Measurements from ENCODE around the gene UBA1. TPM values are rescaled to one million over a fixed set of nuclear protein-coding genes. Genes with fewer than 3 reads are reported as not detected.

Gene UBA1
- total RNA-seq, 1 donor from 2014 or later: 503 TPM

DNA sequence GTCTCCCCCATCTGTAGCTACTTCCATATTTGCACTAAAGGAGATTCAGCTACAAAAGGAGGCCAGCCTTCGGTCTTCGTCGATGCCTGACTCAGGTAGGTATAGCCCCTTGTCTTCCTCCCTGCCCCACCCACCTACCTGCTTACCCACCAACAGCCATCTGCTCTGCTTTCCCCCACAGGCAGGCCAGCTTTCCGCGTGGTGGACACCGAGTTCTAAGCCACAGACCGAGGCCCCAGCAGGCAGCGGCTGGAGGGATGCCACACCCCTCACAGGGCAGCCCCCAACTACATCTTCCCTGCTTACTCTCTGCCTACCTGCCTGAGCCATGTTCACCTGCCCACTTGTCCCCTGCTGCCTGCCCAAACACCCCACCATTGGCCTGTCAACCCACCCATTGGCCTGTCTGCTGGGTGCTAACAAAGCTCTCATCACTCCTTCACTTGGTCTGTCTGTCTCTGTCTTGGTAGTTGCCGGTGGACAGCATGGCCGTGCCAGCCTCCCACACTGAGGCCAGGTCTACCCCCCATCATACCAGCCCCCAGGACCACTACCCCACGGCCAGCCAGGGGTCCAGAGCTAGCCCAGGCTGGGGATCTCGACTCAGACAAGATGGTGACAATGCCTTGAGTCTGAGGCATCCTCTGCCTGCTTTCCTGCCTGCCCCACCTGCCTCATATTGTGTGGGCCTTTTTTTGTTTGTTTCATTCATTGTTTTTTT, 35.1 kb downstream of the UBA1 start:
- Mint-ChIP-seq H3K9me3 (ENCODE audit: unreplicated experiment) (peaks cover 7% of the 10 kb centered on the region), H3K4me3 (ENCODE audit: unreplicated experiment) (no peak overlapping the region), H3K27ac (ENCODE audit: unreplicated experiment) (no peak overlapping the region), H3K4me1 (ENCODE audit: low read depth, unreplicated experiment) (no peaks in the 10 kb centered on the region), H3K36me3 (ENCODE audit: unreplicated experiment) (no peaks in the 10 kb centered on the region), H3K27me3 (ENCODE audit: unreplicated experiment) (peaks cover 3% of the 10 kb centered on the region)
- TF ChIP-seq, protein P1, sequence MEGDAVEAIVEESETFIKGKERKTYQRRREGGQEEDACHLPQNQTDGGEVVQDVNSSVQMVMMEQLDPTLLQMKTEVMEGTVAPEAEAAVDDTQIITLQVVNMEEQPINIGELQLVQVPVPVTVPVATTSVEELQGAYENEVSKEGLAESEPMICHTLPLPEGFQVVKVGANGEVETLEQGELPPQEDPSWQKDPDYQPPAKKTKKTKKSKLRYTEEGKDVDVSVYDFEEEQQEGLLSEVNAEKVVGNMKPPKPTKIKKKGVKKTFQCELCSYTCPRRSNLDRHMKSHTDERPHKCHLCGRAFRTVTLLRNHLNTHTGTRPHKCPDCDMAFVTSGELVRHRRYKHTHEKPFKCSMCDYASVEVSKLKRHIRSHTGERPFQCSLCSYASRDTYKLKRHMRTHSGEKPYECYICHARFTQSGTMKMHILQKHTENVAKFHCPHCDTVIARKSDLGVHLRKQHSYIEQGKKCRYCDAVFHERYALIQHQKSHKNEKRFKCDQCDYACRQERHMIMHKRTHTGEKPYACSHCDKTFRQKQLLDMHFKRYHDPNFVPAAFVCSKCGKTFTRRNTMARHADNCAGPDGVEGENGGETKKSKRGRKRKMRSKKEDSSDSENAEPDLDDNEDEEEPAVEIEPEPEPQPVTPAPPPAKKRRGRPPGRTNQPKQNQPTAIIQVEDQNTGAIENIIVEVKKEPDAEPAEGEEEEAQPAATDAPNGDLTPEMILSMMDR (IDR thresholded peaks at IDR 0.05; ENCODE audit: partially characterized antibody, unreplicated experiment): no peak
- no peak for DNase-seq

DNA sequence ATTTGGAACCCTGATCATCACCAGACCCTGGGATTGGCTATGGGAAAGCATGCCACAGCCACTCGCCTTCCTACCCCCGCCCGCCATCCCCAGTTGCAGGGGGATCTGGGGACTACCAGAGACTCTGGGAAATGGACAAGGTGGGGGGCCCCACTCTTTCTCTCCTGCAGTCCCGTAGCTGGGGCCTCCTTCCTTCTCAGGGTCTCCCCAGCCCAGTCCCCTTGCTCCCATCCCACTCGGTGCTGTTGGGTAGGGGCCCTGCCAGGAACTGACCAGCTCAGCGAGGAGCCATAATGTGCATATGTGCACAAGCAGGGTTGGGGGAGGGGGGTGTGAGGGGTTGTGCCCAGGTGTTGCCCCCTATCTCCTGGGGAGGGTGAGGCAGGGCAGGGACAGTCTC, 35.8 kb downstream of the UBA1 start:
- no peak for DNase-seq
- peaks cover 3% of the 10 kb centered on the region for H3K27me3 Mint-ChIP-seq (ENCODE audit: unreplicated experiment)
- H3K9me3 Mint-ChIP-seq (ENCODE audit: unreplicated experiment): peaks cover 7% of the 10 kb centered on the region
- no peaks in the 10 kb centered on the region for H3K36me3 Mint-ChIP-seq (ENCODE audit: unreplicated experiment)
- TF ChIP-seq, protein P1 (IDR thresholded peaks at IDR 0.05; ENCODE audit: partially characterized antibody, unreplicated experiment): no peak
- H3K4me3 Mint-ChIP-seq (ENCODE audit: unreplicated experiment): no peak overlapping the region
- H3K27ac Mint-ChIP-seq (ENCODE audit: unreplicated experiment): no peak overlapping the region
- H3K4me1 Mint-ChIP-seq (ENCODE audit: low read depth, unreplicated experiment): no peaks in the 10 kb centered on the region

DNA sequence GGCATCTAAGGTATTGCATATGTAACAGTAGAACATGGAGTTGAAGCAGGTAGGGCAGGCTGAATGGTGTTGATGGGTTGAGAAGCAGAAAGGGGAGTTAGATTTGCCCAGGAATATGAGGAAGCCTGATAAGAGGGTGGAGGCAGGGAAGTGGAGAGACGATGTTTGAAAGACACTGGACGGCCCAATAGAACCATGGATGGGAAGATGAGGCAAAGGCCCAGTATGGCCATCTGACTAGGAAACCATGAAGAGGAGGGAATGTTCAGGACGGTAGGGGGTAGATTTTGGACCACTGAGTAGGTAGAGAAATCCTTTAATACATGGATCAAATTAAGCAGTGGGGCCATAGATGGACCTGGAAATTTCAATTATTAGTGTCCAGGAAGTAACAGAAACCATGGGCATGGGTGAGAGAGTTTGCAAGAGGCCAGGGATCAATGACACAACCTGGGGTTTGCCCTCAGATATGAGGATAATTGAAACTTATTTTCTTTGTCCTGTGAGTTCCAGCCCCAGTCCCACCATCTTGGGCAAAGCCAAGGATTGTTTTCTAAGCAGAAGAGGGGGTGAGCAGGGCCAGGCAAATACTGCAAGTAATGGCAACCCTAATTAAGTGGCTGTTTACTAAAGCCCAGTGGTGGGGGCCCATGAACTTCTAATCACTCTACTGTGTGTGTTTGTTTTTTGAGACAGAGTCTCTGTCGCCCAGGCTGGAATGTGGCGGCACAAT, 36.7 kb downstream of the UBA1 start:
- Mint-ChIP-seq H3K27me3 (ENCODE audit: unreplicated experiment) (peaks cover 3% of the 10 kb centered on the region), H3K36me3 (ENCODE audit: unreplicated experiment) (no peaks in the 10 kb centered on the region), H3K27ac (ENCODE audit: unreplicated experiment) (no peak overlapping the region), H3K4me3 (ENCODE audit: unreplicated experiment) (no peak overlapping the region), H3K4me1 (ENCODE audit: low read depth, unreplicated experiment) (peaks cover 2% of the 10 kb centered on the region), H3K9me3 (ENCODE audit: unreplicated experiment) (peaks cover 7% of the 10 kb centered on the region)
- TF ChIP-seq, protein P1 (IDR thresholded peaks at IDR 0.05; ENCODE audit: partially characterized antibody, unreplicated experiment): no peak
- no peak for DNase-seq

DNA sequence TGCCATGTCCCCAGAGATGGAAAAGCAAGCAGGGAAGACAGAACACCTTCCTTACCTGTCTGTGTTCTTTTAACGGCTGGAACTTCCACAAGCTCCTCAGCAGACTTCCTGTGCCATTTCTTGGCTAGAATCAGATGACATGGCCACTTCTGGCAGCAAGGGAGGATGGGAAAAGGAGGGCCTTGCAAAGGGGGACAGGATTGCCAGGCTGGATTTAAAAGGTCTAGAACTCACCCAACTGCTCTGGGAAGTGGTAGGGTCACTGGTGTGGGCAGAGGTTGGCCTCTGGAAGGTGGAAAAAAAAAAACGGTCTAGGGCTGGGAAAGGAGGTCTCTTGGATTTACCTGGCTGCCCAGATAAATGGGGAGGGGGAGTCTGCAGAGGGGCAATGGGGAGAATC, 37.5 kb downstream of the UBA1 start:
- H3K27ac Mint-ChIP-seq (ENCODE audit: unreplicated experiment): no peak overlapping the region

More for the DNA sequence above, 37.5 kb downstream of the UBA1 start:
- Mint-ChIP-seq H3K4me1 (ENCODE audit: low read depth, unreplicated experiment) (peaks cover 6% of the 10 kb centered on the region), H3K4me3 (ENCODE audit: unreplicated experiment) (no peak overlapping the region), H3K36me3 (ENCODE audit: unreplicated experiment) (no peaks in the 10 kb centered on the region), H3K27me3 (ENCODE audit: unreplicated experiment) (peaks cover 3% of the 10 kb centered on the region), H3K9me3 (ENCODE audit: unreplicated experiment) (peaks cover 6% of the 10 kb centered on the region)
- TF ChIP-seq, protein P1 (IDR thresholded peaks at IDR 0.05; ENCODE audit: partially characterized antibody, unreplicated experiment): no peak
- no peak for DNase-seq

Measured in glutamatergic neuron (in vitro differentiated cells).